ENCODE measurements around the gene NSD2.

DNA sequence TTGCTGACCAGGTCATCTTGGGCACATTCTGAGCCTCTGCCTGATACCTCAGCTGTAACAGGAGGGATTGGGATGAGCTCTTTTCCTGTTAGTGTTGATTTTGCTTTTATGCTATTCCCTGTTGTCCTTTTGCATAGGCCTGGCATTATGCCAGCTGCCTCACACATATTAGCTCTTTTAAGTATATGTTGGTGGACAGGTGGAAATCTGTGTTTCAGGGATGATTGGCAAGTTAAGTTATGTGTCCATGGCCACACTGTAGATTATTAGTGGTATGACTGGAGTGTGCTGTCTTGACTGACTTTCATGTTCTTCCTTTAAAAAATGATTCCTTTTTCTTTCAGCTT is 28.9 kb downstream of the NSD2 start:
- TF ChIP-seq POLR2A (IDR thresholded peaks at IDR 0.05): no peak
- TF ChIP-seq, protein P1, sequence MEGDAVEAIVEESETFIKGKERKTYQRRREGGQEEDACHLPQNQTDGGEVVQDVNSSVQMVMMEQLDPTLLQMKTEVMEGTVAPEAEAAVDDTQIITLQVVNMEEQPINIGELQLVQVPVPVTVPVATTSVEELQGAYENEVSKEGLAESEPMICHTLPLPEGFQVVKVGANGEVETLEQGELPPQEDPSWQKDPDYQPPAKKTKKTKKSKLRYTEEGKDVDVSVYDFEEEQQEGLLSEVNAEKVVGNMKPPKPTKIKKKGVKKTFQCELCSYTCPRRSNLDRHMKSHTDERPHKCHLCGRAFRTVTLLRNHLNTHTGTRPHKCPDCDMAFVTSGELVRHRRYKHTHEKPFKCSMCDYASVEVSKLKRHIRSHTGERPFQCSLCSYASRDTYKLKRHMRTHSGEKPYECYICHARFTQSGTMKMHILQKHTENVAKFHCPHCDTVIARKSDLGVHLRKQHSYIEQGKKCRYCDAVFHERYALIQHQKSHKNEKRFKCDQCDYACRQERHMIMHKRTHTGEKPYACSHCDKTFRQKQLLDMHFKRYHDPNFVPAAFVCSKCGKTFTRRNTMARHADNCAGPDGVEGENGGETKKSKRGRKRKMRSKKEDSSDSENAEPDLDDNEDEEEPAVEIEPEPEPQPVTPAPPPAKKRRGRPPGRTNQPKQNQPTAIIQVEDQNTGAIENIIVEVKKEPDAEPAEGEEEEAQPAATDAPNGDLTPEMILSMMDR (IDR thresholded peaks at IDR 0.05): no peak

All from ovary (tissue), 3 donors.